ENCODE results near the gene ACADM.
"Not testable (repeated sequence)": the region's sequence is repeated elsewhere in the genome, so short reads cannot be mapped to it uniquely, and the experiment has no call there.

Gene ACADM

GRCh38 chr1:75795703-75796193 is 71.2 kb downstream of the ACADM start:
- no peak for DNase-seq (ENCODE audit: low spot score)

GRCh38 chr1:75796376-75797272 is 72.1 kb downstream of the ACADM start, which contains the start of gene MSH4:
TSS of gene MSH4 (plus strand) at chr1:75796882. CDS start at chr1:75796986, 104 bp downstream.
- DNase-seq (ENCODE audit: low spot score): no peak

GRCh38 chr1:75797273-75797588 is 72.7 kb downstream of the ACADM start:
- no peak for DNase-seq (ENCODE audit: low spot score)

GRCh38 chr1:75797606-75798216 is 73.2 kb downstream of the ACADM start:
- DNase-seq (ENCODE audit: low spot score): no peak

GRCh38 chr1:75801480-75801879 is 77.0 kb downstream of the ACADM start:
- DNase-seq (ENCODE audit: low spot score): not testable (repeated sequence)

- no peak for DNase-seq (ENCODE audit: low spot score)
Observed at GRCh38 chr1:75808921-75809320, 84.4 kb downstream of the ACADM start.

GRCh38 chr1:75810113-75810512 is 85.6 kb downstream of the ACADM start:
- DNase-seq (ENCODE audit: low spot score): not testable (repeated sequence)

GRCh38 chr1:75811211-75811981 is 86.9 kb downstream of the ACADM start:
- DNase-seq (ENCODE audit: low spot score): no peak

GRCh38 chr1:75812065-75812464 is 87.6 kb downstream of the ACADM start:
- DNase-seq (ENCODE audit: low spot score): no peak
